Measurements from ENCODE around the gene PTTG1IP. TPM values are rescaled to one million over a fixed set of nuclear protein-coding genes. Genes with fewer than 3 reads are reported as not detected.
A peak's percentile ranks its signal among the peaks of the same experiment; 100 is the strongest.

The PTTG1IP gene
- polyA plus RNA-seq, 1 donor (not counting 4 experiments of a cell fraction or from before 2014, with no cell fraction given), result 132 TPM

DNA sequence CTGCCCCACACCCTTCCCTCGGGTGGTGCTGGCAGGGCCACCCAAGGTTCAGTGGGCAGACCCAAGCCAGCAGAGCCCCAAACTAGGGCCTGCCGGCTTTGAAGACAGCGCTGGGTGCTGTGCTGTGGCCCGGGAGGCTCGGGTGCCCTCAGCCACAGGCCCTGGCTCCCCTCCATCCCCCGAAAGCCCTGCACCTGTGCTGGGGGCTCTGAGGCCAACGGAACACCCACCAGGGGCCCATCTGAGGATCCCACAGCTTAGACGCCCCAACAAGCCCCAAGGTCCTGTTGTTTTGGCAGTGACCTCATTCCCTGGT, 38.6 kb upstream of the PTTG1IP start:
- H3K9me1 ChIP-seq (ENCODE audit: control insufficient read depth, extremely low read depth, insufficient read depth, low read length), result no peaks in the 10 kb centered on the region
- H3K36me3 ChIP-seq (ENCODE audit: control insufficient read depth in 2 of 2, extremely low read depth in 1 of 2, insufficient read depth in 2 of 2, low read length in 2 of 2), result no peaks in the 10 kb centered on the region
- no peak overlapping the region for H2AFZ ChIP-seq (ENCODE audit: control insufficient read depth, low read length)
- no peak for FAIRE-seq
- dilution Hi-C loops (cut with MboI; ENCODE audit: extremely low pct_ligation_motif_present, low sequenced_read_pairs), result no loop called here
- H3K4me2 ChIP-seq (ENCODE audit: control insufficient read depth, extremely low read depth, insufficient read depth, low read depth, low read length), result no peak overlapping the region
- H3K9me3 ChIP-seq (ENCODE audit: control insufficient read depth, low read depth, low read length), result no peaks in the 10 kb centered on the region
- peaks cover 35% of the 10 kb centered on the region for H3K4me1 ChIP-seq (ENCODE audit: control insufficient read depth, extremely low read depth, insufficient read depth, low read length)
- peaks cover 23% of the 10 kb centered on the region for H3K27me3 ChIP-seq (ENCODE audit: control insufficient read depth, extremely low read depth, insufficient read depth, low read length)
- H4K20me1 ChIP-seq (ENCODE audit: control insufficient read depth, extremely low read depth, insufficient read depth, low read length), result no peaks in the 10 kb centered on the region
- H3K4me3 ChIP-seq (ENCODE audit: control insufficient read depth in 2 of 3, extremely low read depth in 1 of 3, insufficient read depth in 2 of 3, low read depth in 1 of 3, low read length in 3 of 3), result no peak overlapping the region
- TF ChIP-seq, protein P1, sequence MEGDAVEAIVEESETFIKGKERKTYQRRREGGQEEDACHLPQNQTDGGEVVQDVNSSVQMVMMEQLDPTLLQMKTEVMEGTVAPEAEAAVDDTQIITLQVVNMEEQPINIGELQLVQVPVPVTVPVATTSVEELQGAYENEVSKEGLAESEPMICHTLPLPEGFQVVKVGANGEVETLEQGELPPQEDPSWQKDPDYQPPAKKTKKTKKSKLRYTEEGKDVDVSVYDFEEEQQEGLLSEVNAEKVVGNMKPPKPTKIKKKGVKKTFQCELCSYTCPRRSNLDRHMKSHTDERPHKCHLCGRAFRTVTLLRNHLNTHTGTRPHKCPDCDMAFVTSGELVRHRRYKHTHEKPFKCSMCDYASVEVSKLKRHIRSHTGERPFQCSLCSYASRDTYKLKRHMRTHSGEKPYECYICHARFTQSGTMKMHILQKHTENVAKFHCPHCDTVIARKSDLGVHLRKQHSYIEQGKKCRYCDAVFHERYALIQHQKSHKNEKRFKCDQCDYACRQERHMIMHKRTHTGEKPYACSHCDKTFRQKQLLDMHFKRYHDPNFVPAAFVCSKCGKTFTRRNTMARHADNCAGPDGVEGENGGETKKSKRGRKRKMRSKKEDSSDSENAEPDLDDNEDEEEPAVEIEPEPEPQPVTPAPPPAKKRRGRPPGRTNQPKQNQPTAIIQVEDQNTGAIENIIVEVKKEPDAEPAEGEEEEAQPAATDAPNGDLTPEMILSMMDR (optimal IDR thresholded peaks at IDR 0.05 in 1 of 3, IDR thresholded peaks at IDR 0.05 in 1 of 3, conservative IDR thresholded peaks at IDR 0.05 in 1 of 3; ENCODE audit: extremely low read depth in 1 of 3, insufficient read depth in 2 of 3, low read length in 3 of 3), result no peak
- no peak for TF ChIP-seq EZH2 (IDR thresholded peaks at IDR 0.05; ENCODE audit: low read length)
- no peaks in the 10 kb centered on the region for H3K79me2 ChIP-seq (ENCODE audit: control insufficient read depth, insufficient read depth, low read length)
- no peak overlapping the region for H3K9ac ChIP-seq (ENCODE audit: control insufficient read depth, extremely low read depth, insufficient read depth, low read length)
- no peak overlapping the region for H3K27ac ChIP-seq (ENCODE audit: control insufficient read depth, insufficient read depth, low read length)
- DNase-seq (ENCODE audit: low read depth, low spot score), result no peak

DNA sequence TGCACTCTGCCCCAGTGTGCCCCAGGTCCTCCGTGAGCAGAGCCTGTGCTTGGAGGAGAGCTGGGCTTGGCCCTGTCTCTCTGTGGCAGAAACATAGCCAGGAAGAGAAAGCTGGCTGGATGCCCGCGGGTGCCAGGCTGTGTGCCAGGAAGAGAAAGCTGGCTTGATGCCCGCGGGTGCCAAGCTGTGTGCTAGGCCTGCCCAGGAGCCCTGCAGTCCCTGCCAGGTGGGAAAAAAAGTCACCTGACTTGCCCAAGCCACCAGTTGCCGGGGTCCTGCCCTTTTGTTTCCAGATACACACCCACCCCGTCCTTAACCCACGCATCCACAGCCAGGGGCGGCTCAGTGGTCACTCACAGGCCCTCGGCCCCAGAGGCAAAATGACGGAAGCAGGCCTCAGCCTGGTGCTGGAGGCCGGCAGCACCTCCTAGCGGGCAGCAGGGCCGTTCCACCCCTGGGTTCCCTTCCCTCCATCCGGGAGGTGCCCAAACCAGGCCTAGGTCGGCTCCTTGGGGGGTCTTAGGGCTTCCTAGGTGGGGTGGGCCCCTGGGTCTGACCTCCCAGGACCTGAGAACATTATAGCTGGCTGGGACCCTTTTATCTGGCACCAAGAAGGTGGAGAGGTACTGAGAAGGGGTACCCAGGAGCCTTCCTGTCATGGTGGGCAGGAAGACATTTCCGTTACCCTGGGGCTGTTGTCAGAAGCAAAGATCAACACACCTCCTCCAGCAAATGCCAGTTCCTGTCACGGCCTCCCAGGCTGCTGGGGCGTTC, 38.1 kb upstream of the PTTG1IP start:
- peak; percentile 65 for FAIRE-seq
- dilution Hi-C loops (cut with MboI; ENCODE audit: extremely low pct_ligation_motif_present, low sequenced_read_pairs), result no loop called here
- H2AFZ ChIP-seq (ENCODE audit: control insufficient read depth, low read length), result peak overlapping the region; percentile 41

More for the DNA sequence above, 38.1 kb upstream of the PTTG1IP start:
- Histone ChIP-seq H3K9ac (ENCODE audit: control insufficient read depth, extremely low read depth, insufficient read depth, low read length) (peak overlapping the region; percentile 6), H3K9me3 (ENCODE audit: control insufficient read depth, low read depth, low read length) (no peaks in the 10 kb centered on the region), H3K9me1 (ENCODE audit: control insufficient read depth, extremely low read depth, insufficient read depth, low read length) (no peaks in the 10 kb centered on the region), H3K27me3 (ENCODE audit: control insufficient read depth, extremely low read depth, insufficient read depth, low read length) (peaks cover 24% of the 10 kb centered on the region), H3K27ac (ENCODE audit: control insufficient read depth, insufficient read depth, low read length) (no peak overlapping the region), H3K36me3 (ENCODE audit: control insufficient read depth in 2 of 2, extremely low read depth in 1 of 2, insufficient read depth in 2 of 2, low read length in 2 of 2) (no peaks in the 10 kb centered on the region), H3K4me1 (ENCODE audit: control insufficient read depth, extremely low read depth, insufficient read depth, low read length) (peaks cover 29% of the 10 kb centered on the region), H3K4me2 (ENCODE audit: control insufficient read depth, extremely low read depth, insufficient read depth, low read depth, low read length) (peak overlapping the region; percentile 46), H4K20me1 (ENCODE audit: control insufficient read depth, extremely low read depth, insufficient read depth, low read length) (no peaks in the 10 kb centered on the region), H3K79me2 (ENCODE audit: control insufficient read depth, insufficient read depth, low read length) (no peaks in the 10 kb centered on the region), H3K4me3 (ENCODE audit: control insufficient read depth in 2 of 3, extremely low read depth in 1 of 3, insufficient read depth in 2 of 3, low read depth in 1 of 3, low read length in 3 of 3) (no peak overlapping the region)
- DNase-seq (ENCODE audit: low read depth, low spot score), result no peak
- TF ChIP-seq EZH2 (IDR thresholded peaks at IDR 0.05; ENCODE audit: low read length), result no peak
- TF ChIP-seq, protein P1 (optimal IDR thresholded peaks at IDR 0.05 in 1 of 3, IDR thresholded peaks at IDR 0.05 in 1 of 3, conservative IDR thresholded peaks at IDR 0.05 in 1 of 3; ENCODE audit: extremely low read depth in 1 of 3, insufficient read depth in 2 of 3, low read length in 3 of 3), result peak; percentile 72 to 93 (median 89)
